ENCODE measurements around the gene ZSCAN26.

The ZSCAN26 gene

DNA sequence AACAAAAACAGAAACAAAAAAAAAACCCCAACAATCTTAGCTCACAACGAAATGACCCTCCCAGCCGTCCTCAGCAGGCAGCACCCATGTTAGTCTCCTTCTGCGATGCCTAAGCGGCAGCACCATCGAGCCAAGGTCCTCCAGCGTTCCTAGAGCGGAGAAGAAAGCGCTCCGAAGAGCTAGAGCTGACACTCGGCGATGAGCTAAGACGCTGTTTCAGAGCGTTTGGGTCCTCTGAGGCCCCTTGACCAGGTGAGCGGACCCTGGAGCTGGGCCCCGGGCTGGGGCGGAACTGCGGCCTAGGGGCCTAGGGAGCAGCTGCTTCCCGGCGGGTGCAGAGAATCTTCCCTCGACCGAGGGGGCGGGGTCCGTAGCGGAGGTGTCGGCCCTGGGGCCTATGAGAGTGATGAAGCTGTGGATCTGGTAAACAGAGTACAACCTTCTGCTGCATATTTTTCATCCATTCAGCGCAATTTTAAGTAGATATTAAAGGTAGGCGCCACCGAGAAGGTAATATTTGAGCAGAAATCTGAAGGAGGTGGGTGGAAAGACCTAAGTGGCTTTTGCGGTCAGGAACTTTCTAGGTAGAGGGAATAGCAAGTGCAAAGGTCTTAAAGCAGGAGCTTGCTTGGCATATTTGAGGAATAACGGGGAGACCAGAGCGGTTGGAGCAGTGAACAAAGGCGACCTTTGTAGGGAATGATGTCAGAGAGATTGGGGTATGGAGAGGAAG, at the start of gene ZSCAN26:
Gene ZSCAN26 (plus strand): TSS at position 182 of the 733 bp plus-strand sequence. CDS start 4,777 bp downstream, outside the sequence.
- peak; percentile 88 for DNase-seq

DNA sequence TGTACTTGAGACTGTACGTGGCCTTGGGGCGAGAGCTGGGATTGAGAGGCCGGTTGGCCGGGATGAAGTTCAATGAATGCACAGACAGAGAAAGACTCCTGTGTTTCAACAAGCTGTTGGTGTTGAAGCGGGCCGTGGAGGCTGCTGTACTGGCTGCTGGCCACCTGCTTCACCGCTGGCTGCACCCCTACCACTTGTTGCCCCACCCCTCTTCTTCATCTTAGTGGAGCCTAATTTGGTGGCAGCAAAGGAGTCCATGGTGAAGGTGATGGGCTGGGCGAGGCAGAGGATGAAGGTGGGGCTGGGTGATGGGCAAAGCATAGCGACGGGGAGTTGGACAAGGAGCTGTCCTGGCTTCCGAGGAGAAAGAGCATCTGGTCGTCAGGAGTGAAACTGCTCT, 49.1 kb upstream of the ZSCAN26 start:
- no peak for DNase-seq

DNA sequence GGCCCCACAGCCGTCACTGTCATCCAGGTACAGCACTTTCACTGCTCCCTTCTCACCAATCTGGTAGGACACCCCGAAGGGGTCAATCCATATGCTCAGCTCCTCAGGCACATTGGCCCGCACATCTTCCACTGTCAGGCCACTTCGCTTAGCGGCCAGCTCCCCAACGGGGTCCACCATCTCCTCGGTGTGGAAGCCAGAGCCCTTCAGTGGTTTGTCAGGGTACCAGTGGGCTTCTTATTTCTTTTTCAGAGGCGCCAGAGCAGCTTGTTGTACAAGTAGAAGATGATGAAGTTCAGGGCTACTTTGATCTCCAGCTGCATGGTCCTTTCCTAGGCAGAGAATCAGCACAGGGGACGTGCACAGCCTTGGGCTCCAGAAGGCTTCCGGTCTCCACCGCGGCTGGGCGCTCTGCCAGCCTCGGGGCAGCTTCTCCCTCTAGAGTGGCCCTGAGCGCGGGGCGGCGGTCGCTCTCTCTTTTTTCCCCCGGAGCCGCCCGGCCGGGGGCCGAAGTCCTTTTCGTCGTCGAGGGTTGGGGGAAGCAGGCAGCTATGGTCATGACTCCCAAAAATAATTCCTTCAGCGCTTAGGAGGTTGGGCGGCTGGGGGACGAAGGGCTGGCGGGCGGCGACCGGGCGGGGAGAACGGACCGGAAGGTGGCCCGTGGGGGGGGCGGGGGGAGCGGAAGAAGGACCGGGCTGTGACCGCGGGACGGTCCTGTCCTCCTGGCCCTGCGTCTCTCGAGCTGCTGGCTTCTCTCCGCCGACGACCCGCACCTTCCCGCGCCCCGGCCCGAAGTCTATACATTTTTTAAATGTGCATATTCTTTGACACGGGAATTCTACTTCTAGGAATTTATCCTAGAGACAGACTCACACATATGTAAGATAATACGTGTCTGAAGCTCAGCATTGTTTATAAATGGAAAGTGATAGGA, 48.4 kb upstream of the ZSCAN26 start:
- peak; percentile 28 for DNase-seq

DNA sequence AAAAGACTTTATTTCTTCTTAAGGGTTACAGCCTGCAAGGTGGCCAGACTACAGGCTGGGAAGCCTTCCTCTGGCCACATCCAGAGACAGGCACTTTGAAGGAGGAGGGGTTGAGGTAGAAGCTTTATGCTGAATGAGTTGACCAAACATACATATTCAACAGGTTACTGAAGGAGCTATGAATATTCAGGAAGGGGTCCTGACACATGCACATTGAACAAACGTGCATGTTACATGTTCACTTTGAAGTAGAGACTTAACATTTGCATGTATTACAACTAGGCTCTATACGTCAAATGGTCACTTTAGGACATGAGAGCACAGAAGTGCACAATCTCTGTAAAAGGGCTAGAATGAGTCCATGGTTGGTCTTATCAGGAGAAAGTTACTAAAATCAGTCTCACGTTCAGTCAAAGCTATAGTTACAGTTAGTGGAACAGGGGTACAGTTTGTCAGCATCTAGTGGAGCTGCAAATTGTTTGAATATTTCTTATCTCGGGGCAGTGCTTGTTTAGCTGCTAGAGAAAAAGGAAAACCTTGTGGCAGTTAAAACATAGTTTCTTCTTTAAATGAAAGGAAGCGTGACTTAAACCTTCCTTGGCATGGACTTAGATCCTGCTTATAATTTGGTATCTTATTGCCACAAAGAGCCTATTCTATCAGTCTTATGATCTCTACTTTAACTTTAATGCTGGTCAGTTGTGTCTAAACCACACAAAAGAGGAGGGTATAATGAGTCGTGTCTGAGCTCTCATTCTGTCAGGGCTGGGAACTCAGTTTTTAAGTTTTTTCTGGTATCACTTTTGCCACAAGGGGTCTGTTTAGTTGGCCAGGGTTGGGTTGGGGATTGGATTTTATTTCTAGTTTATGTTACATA, 46.4 kb upstream of the ZSCAN26 start:
- no peak for DNase-seq

DNA sequence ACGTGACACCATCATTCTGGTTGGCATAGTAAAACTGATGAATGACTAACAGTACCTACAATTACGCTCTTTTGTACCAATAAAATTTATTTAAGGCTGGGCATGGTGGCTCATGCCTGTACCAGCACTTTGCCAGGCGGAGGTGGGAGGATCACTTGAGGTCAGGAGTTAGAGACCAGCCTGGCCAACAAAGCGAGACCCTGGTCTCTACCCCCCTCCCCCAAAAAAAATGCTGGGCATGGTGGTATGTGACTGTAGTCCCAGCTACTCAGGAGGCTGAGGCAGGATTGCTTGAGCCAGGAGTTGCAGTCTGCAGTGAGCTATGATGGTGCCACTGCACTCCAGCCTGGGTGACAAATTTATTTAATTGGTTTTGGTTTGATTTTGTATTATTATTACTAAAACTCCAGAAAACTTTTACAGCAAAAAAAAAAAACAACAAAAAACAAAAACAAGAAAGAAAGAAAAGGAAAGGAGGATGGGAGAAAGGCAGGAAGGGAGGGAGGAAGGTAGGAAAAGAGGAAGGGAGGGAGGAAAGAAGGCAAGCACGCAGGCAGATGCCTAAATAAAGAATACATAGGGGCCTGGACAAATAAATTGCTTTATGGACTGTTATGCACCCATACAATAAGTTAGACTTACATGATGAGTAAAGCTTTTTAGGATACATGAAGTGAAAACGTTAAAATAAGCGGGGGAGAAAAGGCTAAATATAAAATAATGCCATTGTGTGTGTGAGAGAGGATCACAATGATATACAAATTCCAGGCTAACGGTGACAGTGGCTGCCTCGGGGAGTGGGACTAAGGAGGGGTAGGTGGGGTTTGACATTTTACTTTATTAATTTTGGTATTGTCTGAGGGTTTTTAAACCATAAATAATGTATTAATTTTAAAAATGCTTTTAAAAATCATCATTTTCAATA, 42.5 kb upstream of the ZSCAN26 start:
- no peak for DNase-seq

DNA sequence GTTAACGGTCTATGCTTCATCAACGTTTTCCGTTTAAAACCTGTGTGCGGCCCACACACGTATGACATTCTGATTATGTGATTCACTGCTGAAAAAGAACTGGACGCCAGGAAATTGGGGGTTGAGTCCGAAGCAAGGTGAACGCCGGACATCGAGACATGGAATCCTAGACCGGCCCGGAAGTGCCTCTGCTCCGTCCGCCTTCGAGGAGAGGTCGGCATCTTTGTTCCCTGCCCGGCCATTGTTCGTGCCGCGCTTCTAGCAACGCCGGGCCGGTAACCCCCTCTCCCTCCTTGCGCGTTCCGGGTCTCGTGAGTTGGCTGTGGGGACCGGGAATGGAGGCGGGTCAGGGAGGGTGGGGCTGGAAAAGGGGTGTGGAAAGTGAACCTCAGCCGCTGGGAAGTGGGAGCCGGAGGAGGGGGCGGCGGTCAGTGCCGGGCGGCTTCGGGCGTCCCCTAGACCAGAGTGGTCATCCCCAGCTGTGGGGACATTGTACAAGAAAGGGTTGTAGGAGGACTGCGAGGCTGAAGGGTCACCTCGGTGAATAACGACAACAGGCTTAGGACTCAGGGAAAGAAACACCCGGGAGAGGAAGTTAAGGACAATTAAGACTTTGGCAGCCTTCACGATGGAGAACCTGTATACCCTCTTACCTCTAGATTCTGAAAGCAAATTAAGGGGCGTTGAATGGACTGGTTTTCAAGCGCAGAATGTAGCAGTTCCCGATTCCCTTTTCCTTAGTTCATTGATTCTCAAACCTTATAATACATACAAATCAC, 41.7 kb upstream of the ZSCAN26 start, which contains the start of gene ZSCAN9:
Gene ZSCAN9 (plus strand): TSS at position 220 of the 779 bp plus-strand sequence. CDS start 1,810 bp downstream, outside the sequence.
- peak; percentile 70 for DNase-seq

DNA sequence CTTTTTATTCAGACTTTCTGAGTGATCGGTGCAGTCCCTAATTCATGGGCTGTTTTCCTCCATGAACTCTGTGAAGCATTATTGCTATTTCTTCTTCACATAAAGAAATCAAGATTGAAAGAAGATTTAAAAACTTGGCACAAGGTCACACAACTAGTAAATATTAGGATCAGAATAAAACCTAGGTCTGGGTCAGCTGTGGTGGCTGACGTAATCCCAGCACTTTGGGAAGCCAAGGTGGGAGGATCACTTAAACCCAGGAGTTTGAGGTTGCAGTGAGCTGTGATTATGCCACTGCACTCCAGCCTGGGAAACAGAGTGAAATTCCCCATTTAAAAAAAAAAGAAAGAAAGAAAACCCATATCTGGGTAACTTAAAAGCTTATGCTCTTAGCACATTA, 40.5 kb upstream of the ZSCAN26 start:
- DNase-seq = no peak

DNA sequence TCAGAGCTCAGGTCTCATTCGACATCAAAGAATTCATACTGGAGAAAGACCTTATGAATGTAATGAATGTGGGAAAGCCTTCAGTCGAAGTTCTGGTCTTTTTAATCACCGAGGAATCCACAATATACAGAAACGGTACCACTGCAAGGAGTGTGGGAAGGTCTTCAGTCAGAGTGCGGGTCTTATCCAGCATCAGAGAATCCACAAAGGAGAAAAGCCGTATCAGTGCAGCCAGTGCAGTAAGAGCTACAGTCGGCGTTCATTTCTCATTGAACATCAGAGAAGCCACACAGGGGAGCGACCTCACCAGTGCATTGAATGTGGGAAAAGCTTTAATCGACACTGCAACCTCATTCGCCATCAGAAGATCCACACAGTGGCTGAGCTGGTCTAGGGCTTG, 34.2 kb upstream of the ZSCAN26 start:
- DNase-seq = no peak

DNA sequence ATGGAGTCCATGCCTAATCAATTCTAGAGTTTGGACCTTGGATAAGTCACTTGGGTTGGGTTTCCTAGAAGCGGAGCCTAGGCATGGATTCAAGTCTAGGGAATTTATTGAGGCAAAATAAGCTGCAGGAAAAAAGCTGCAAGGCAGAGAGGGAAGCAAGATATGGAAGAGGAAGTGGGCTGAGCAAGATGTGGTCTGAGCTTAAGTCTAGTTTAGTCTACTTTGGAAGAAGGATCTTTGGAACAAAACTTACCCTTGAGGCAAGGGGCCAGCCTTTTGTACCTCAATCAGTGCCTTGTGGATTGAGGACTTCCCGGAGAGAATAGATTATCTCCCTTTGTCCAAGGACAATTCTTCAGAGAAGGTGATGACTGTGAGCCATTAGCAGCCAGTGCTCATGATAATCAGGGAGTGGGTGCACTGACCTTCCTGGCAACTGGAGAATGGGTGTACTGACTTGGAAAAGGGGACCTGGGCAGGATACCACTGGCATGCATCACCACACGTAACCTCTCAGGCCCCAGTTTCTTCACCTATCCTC, 31.0 kb upstream of the ZSCAN26 start:
- DNase-seq = no peak

DNA sequence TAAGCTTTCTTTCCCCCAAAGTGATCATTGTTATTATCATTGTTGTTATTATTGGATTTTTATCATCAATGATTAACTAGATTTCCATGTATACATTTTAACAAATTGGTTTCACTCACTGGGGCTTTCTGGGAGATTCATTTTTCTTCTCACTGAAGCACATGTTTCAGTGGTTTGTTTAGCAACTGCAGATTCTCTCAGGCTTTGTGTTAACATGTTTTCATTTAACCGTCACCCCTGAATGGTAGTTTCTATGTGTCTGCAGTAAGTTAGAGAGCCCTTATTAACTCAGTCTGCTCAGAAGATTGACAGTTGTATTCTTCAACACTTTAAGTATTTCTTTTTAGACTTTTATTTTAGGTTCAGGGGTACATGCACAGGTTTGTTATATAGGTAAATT, 27.3 kb upstream of the ZSCAN26 start:
- no peak for DNase-seq

DNA sequence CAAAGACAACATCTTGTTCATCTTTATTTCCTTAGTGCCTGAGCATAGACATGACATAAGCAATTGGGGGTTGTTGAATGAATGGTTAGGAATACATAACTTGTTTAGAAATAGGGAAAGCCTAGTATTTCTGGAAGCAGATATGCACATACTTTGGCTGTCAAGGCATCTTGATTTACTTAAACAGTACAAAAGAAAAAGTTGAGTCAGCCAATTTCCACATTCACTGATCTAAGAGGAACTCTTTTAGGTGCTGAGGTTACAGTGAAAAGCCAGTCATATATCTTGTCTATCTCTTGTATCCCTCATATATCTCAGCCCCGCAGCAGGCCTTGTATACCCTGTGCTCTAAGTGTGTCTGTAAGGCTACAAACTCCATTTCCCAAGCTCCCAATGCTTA, 26.5 kb upstream of the ZSCAN26 start:
- DNase-seq = no peak

DNA sequence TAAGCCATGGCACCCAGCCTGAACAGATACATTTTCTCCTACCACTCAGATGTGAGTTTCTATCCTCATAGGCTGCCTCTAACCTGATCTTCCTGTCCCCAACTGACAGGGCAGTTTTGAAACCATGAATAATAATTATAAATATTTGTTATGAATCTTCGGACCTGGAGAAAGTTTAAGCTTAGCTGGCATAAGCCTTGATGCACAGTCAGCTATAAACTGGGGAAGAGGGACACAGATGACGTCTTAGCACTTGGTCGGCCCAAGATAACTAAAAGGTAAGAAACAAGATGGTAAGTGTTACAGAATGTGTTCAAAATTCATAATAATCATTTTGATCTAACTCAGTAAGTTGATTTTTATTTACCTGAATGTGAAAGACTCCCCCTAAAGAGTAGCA, 23.0 kb upstream of the ZSCAN26 start:
- no peak for DNase-seq

DNA sequence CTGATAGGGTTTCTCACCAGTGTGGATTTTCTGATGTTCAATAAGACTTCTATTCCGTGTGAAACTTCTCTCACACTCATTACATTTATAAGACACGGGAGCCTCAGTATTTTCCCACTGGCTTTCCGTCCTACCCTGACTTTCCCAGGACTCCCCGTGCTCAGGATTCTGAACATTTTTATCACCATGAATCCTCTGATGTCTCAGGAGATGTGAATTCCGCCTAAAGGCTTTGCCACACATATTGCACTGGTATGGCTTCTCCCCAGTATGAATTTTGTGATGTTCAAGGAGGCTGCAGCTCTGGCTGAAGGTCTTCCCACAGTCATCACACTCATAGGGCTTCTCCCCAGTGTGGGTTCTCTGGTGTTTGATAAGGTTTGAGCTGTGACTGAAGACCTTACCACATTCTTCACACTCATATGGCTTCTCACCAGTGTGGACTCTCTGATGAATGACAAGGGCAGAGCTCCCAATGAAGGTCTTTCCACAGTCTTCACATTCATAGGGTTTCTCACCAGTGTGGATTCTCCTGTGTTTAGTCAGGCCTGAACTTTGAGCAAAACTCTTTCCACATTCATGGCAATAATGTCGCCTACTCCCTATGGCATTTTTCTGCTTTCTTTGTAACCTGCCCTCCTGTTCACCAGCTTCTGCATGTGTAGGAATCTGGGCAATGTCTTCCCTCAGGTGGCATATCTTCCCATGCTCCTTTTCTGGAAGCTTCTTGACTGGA, 21.6 kb upstream of the ZSCAN26 start:
- DNase-seq = no peak

DNA sequence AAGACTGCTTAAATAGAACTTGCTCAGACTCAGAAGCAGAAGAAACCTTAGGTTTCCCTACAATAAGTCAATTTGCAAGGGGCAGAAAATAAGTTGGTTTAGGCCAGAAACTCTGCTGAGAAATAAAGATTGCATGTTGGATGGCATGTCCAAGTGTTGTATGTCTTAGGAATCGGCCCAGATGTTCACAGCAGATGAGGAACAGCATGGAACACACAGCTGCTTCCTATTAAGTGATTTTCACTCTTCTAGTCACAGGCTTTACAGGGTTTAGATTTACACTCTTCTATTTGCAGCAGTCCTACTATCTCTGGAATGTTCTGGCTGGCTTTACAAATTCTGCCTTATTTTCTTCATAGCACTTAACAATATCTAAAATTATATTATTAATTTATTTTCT, 18.0 kb upstream of the ZSCAN26 start:
- no peak for DNase-seq

DNA sequence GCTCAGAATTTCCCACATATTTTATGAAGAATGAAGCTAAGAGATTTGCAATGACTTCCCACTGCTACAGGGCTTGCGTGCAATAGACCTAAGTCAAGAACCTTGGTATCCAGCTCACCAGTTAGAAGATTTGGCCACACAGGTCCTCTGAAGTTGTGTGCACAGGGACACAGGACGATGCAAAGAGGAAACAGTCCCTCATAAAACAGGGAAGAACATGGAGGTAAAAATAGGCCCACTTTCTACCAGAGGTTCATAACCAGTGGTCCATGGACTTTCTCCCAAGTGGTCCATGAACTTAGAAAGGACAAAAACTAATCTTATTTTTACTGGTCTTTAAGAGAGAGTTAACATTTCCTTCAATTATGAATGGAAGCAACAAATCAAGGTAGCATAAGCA, 16.2 kb upstream of the ZSCAN26 start:
- DNase-seq = no peak

DNA sequence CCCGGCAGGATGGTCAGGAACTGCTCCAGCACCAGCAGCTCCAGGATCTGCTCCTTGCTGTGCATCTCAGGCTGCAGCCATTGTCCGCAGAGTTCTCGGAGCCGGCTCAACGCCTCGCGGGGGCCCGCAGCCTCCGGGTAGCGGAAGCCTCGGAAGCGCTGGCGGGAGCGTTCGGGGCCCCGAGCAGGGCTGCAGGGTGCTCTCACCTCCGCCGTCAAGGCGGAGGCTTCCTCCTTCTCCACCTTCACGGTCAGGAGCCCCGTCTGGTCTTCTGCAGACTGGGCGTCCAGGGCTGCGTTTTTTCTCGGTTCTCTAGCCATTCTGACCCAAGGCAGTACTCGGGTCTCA, 15.3 kb upstream of the ZSCAN26 start:
- DNase-seq = no peak

DNA sequence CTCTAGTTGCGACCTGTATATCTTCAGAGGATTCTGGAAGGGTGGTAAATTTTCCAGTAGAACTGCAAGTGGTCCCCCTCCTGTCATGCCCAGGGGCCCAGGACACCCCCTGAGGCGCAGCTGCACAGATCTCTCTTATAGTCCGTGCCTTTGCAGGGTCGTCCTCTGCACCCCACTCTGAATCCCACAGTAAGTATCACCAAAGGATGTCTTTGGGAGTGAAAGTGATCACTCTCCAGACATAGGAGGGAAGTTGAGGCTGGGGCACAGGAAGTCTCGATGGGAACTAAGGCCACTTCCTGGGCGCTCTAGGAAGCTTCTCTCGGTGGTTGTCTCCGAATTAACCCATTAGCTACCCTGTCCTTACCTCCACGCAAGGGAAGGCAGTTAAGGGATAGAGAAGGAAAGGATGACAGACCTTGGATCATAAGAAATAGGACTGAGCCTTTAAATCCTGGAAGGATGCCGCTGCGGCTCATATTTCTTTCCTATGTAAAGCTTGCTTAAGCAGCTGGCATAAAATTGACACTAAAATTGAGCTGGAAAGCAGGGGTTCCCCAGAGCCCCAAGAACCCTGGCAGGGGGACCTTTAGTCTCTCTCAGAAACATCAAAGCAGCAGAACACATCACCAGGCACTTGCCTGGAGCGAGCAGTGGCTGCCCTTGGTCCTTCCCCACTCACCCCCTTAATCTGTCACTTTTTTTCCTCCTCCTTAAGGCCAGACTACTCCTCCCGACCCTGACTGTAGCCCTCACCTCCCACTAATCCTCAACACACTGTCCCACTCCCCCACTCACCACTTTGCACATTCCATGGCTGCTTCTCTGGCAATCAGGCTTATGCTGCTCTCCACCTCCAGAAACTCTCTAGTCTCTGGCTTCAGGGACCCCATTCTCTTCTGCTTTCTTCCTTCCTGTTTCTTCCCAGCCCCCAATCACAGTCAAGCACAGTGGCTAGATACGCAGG, 14.7 kb upstream of the ZSCAN26 start, which contains the start of gene ZKSCAN4:
Gene ZKSCAN4 (minus strand): TSS at position 261 of the 967 bp plus-strand sequence. CDS start 289 bp downstream, outside the sequence.
- peak; percentile 80 for DNase-seq

DNA sequence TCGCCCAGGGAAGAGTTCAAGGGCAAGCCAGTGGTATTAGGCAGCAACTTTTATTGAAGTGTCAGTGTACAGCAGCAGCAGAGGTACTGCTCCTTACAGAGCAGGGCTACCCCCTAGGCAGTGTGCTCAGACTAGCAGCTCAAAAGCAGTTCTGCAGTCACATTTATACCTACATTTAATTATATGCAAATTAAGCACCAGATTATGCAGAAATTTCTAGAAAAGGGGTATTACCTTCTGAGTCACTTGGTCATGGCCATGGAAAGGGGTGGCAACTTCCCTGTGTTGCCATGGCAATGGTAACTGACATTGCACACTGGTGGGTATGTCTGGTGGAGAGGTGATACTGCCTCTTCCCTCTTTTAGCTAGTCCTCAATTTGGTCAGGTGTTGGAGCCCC, 12.8 kb upstream of the ZSCAN26 start:
- DNase-seq = peak; percentile 25

DNA sequence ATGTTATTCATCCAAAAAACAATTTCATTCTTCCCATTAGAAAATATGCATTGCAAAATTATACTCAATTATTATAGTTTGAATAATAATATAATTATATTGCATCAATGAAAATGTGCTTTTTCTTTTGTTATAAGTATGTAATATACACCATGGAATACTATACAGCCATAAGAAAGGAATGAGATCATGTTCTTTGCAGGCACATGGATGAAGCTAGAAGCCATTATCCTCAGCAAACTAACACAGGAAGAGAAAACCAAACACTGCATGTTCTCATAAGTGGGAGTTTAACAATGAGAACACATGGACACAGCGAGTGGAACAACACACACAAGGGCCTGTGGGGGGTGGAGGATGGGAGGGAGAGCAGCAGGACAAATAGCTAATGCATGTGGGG, 9.9 kb upstream of the ZSCAN26 start:
- no peak for DNase-seq
